Renal cortex interstitium (tissue), 11 donors: ENCODE results near the gene WDR83. TPM values are rescaled to one million over a fixed set of nuclear protein-coding genes. Genes with fewer than 3 reads are reported as not detected.
"Not testable (repeated sequence)": the region's sequence is repeated elsewhere in the genome, so short reads cannot be mapped to it uniquely, and the experiment has no call there.

ENCODE experiments used
- DNase-seq, 11 donors: peaks; one replicate each; pipeline ENCODE4 v3.0.0-alpha.2; 2013; ENCODE audit warnings: low read depth in 9 of 11, low spot score in 4 of 11; ENCODE audit errors: extremely low read depth in 1 of 11
- polyA plus RNA-seq, 3 donors: library from polyadenylated mRNA; unstranded; fragments of 120-200 nt; gene quantifications; one replicate each; pipeline ENCODE4 v1.2.1, GENCODE V29; 2013; ENCODE audit not compliant: insufficient read length in 3 of 3

WDR83 gene
- polyA plus RNA-seq, 3 donors = 13.7 to 26.0 (median 17.8) TPM

- no peak for DNase-seq
These were observed 35.1 kb downstream of the WDR83 start for GRCh38 chr19:12701596-12702282.

DNA sequence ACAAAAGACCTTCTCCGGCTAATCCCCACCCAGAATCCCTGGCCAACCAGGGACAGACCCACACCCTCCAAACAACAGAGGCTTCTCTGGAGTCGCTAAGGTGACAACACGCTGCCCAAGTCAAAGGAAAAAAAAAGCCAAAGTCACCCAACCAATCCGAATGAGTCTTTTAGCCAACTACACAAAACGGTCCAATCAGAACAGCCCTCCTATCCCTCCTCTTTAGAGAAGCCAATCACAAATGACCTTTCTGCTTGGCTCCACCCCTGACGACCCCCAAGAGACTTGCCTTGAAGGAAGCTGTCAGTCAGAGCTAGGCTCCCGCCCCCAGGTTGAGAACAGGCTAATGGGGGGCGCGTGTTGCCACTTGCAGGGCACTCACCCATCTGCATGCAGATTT is 36.4 kb downstream of the WDR83 start:
- peak in 1 of 11 donors; percentile 14 for DNase-seq

GRCh38 chr19:12705169-12705568 is 38.6 kb downstream of the WDR83 start:
- DNase-seq = no peak

DNA sequence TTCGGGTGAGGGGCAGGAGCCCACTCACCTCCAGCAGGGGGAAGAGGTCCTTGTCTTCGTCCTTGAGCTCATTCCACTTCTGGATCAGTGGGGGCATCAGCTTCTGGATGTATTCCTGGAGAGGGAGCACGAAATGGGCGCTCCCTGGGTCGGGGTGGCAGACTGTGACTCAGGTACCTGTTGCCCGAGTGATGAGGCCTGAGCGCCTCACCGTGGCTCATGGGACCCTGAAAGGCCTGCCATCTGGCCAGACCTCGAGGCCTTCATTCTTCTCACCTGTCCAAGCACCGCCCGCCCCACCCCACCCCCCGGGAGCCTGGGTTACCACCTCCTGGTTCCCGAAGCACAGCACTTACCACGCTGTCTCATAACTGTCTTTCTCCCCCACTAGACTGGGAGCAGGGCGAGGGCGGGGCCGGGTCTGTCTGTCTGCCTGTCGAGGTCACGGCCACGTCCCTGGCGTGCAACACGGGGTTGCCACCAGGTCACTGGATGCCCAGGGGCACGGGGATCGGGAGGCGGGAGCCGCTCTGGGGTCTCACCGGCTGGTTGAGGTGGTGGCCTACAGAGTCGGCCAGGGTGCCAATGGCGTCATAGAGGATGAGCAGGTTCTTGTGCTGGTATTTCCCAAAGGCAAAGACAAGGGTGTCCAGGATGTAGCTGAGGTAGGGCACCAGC is 39.2 kb downstream of the WDR83 start:
- no peak for DNase-seq

DNA sequence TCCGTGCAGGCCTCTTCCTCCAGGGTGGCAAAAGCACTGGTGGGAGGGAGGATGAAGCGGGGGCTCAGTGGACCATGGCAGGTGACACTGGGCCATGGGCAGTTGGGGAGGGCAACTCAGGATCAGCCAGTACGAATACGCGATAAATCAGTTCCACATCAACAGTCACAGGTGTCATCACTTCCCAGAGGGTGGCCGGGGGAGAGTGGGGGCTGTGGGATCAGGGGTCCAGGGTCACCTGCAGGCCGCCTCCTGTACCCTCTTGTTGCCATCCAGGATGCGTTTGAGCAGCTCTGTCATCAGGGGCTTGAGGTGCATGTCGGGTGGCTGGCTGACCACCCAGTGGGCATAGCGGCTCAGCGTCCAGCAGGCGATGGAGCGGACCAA is 39.7 kb downstream of the WDR83 start:
- no peak for DNase-seq

- DNase-seq = no peak
These were observed 42.0 kb downstream of the WDR83 start for GRCh38 chr19:12708641-12709040.

GRCh38 chr19:12711187-12711586 is 44.6 kb downstream of the WDR83 start:
- DNase-seq = no peak

- not testable (repeated sequence) for DNase-seq
These were observed 45.5 kb downstream of the WDR83 start for GRCh38 chr19:12712077-12712476.

DNA sequence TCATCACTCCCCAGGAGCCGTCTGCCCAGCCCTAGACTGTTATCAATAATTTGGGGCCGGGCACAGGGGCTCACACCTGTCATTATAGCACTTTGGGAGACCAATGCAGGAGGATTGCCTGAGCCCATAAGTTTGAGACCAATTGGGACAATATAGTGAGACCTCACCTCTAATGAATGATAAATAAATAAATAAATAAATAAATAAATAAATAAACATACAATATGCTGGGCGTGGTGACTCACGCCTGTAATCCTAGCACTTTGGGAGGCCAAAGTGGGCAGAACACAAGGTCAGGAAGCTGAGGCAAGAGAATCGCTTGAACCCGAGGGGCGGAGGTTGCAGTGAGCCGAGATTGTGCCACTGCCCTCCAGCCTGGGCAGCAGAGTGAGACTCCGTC is 46.7 kb downstream of the WDR83 start:
- DNase-seq = not testable (repeated sequence)

- no peak for DNase-seq
These were observed 48.5 kb downstream of the WDR83 start for GRCh38 chr19:12715102-12715501.

GRCh38 chr19:12715929-12716328 is 49.3 kb downstream of the WDR83 start:
- no peak for DNase-seq

GRCh38 chr19:12720296-12720695 is 53.7 kb downstream of the WDR83 start:
- DNase-seq = no peak

DNA sequence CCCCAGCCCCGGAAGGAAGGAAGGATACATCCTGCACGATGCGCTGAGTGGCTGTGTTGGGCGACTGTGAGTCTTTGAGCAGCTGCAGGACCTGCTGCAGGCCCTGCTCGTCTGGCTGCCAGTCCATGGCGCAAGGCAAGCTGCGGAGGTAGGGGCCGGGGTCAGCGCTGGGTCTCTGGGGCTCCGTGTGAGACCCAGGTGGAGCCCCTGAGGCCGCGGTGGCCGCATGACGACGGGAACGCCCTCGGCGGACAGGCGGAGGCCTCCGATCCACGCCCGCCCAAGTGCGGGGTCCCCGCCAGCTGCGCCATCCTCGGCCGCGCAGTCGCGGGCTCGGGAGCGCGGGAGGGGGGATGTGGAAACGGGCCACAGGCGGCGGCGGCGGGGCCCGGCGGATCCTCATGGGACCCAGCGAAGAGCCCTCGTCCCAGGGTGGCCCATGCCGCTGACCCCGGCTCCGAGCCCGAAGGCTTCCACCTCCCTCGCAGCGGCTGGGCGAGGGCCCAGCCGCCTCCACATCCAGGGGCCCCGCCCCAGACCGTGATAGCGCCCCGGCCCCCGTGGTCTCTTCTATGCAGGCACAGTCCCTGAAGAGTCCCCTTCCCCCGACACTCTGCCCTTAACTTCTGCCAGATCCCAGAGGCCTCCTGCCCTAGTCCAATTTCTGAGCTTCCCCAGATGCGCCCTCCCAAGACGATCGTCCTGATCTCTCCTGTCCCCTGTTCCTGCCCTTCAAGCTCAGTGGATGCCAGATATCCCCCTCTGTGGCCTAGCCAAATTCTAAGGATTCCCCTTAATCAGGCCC is 54.4 kb downstream of the WDR83 start:
- DNase-seq = peak in 1 of 11 donors; percentile 7

DNA sequence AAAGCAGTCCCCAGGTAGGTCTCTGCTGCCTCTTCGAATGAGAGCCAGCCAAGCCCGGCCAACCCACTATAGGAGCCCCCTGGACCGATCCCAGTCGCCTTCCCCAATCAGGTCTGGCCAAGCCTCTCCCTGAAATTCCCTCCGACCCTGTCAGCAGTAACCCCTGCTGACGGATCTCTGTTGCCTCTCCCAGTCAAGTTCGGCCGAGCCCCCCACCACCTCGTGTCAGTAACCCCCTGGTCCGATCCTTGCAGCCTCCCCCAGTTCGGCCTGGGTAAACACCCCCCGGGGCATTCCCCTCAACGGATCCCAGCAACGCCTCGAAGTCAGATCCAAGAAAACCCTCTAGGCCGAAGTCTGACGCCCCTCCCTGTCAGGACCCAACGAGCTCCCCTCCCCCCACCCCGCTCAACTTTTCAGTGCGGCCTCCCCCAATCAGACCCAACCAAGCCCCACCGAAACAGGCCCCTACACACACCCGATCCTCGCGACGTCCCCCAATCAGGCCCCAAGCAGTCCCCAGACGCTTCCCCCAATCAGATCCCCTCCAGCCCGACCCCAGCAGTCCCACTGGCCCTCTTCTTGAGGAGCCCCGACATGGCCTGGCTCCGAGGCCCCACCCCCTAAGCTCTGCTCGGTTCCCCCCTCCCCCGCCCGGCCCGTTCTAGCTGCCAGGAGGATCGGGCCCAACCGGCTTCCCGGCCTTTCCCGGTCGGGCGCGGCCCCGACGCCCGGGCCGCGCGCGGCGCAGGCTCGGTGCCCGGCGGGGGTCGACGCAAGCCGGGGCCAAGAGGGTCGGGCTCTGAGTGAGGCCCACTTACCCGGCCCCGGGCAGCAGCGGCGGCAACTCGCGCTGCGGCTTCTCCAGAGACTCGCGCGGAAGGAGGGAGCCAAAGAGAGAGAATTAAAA is 55.3 kb downstream of the WDR83 start:
- DNase-seq = peak in 8 of 11 donors; percentile 57 to 75 (median 64)

- DNase-seq = peak; percentile 93 to 99 (median 98)
These were observed 56.2 kb downstream of the WDR83 start for GRCh38 chr19:12722566-12723380.

GRCh38 chr19:12723381-12723640 is 56.7 kb downstream of the WDR83 start:
- no peak for DNase-seq

DNA sequence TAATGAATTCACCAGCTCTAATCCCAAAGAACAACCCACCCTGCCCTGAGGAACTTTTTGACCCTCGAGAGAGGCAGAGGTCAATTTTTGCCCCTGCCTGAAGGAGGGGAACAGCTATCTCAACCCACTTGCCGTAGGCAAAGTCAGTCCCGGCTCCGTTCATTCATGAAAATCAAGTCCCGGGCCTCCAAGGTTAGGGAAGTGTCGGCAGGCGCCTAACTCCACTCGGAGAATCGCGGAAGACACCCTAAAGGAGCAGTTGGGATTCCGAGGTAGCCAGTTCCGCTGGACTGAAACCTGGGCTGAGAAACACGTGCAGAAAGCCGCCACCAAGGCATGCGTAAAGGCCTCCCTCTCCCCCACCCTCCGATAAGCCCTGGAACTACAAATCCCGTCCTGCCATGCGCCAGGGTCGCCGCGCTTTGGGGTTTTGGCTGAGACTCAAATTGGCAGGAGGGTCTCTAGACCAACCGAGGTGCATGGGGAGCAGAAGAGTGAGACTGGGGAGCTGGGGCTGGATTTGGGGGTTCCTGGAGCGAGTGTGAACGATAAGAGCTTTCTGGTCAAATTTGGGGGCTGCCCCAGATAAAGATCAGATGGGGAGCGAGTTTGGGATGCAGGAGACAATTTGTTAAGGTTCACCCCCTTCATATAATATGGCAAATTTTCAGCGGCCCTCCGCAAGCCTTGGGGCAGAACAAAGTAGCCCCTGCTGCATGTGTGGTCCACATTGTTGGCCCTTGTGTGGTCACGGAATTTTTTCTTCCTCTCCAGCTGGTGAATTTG is 57.2 kb downstream of the WDR83 start, which contains the start of gene TNPO2:
Gene TNPO2 (minus strand): TSS at position 292 of the 786 bp plus-strand sequence. CDS start 2,955 bp downstream, outside the sequence.
- DNase-seq = peak in 3 of 11 donors; percentile 53 to 66 (median 63)
